GM19372 (cell line): ENCODE data around the gene IQGAP1.
A peak's percentile ranks its signal among the peaks of the same experiment; 100 is the strongest.
"Not testable (repeated sequence)": the region's sequence is repeated elsewhere in the genome, so short reads cannot be mapped to it uniquely, and the experiment has no call there.

Experiments used
- ATAC-seq: cut with Tn5 transposase; IDR thresholded peaks from one replicate; pipeline ENCODE4 v1.9.1; 2021; ENCODE audit warnings: mild to moderate bottlenecking, low read depth, moderate library complexity; ENCODE audit not compliant: unreplicated experiment

IQGAP1 gene

GRCh38 chr15:90387534-90388461 is at the start of gene IQGAP1:
TSS of gene IQGAP1 (plus strand) at chr15:90388242. CDS start at chr15:90388342, 100 bp downstream.
- peak; percentile 95 for ATAC-seq

GRCh38 chr15:90338532-90338931 is 49.5 kb upstream of the IQGAP1 start:
- ATAC-seq: no peak

GRCh38 chr15:90340345-90340744 is 47.7 kb upstream of the IQGAP1 start:
- no peak for ATAC-seq

GRCh38 chr15:90343302-90343790 is 44.7 kb upstream of the IQGAP1 start:
- ATAC-seq: no peak

GRCh38 chr15:90344662-90345061 is 43.4 kb upstream of the IQGAP1 start:
- ATAC-seq: no peak

- no peak for ATAC-seq
These were observed 42.2 kb upstream of the IQGAP1 start for GRCh38 chr15:90345857-90346256.

GRCh38 chr15:90347431-90348065 is 40.5 kb upstream of the IQGAP1 start:
- ATAC-seq: not testable (repeated sequence)

- no peak for ATAC-seq
These were observed 39.6 kb upstream of the IQGAP1 start for GRCh38 chr15:90348456-90348855.

- ATAC-seq: no peak
These were observed 39.0 kb upstream of the IQGAP1 start for GRCh38 chr15:90349072-90349471.

GRCh38 chr15:90349821-90350220 is 38.2 kb upstream of the IQGAP1 start:
- no peak for ATAC-seq

GRCh38 chr15:90351479-90352106 is 36.4 kb upstream of the IQGAP1 start:
- peak; percentile 7 for ATAC-seq

GRCh38 chr15:90352107-90352893 is 35.7 kb upstream of the IQGAP1 start, which contains the start of gene ZNF774:
TSS of gene ZNF774 (plus strand) at chr15:90352284. CDS start at chr15:90354661, 2,377 bp downstream.
- peak; percentile 98 for ATAC-seq

GRCh38 chr15:90354986-90355385 is 33.1 kb upstream of the IQGAP1 start:
- ATAC-seq: no peak

- ATAC-seq: no peak
These were observed 29.7 kb upstream of the IQGAP1 start for GRCh38 chr15:90358124-90359033.

- ATAC-seq: no peak
These were observed 27.3 kb upstream of the IQGAP1 start for GRCh38 chr15:90360746-90361145.

GRCh38 chr15:90362936-90363212 is 25.2 kb upstream of the IQGAP1 start:
- ATAC-seq: no peak

GRCh38 chr15:90364251-90364650 is 23.8 kb upstream of the IQGAP1 start:
- ATAC-seq: no peak

GRCh38 chr15:90365414-90366055 is 22.5 kb upstream of the IQGAP1 start:
- no peak for ATAC-seq

- ATAC-seq: no peak
These were observed 20.5 kb upstream of the IQGAP1 start for GRCh38 chr15:90367576-90367975.
